KMS-11 (cell line): ENCODE results near the gene CCDC70.

Experiments
- H2AFZ ChIP-seq: fragments of 200-600 bp; sonication (generic); 2 replicates; pipeline ENCODE4 v1.6.1; 2016; ENCODE audit warnings: antibody characterized with exemption, mixed run types, low read depth
- H3K27ac ChIP-seq: fragments of 200-600 bp; sonication (generic); 2 replicates; pipeline ENCODE4 v1.6.1; 2016; ENCODE audit warnings: mild to moderate bottlenecking, mixed run types
- H3K27me3 ChIP-seq: fragments of 200-600 bp; sonication (generic); 2 replicates; pipeline ENCODE4 v1.6.1; 2017; ENCODE audit warnings: mild to moderate bottlenecking, low read depth, mixed run types, moderate library complexity; ENCODE audit not compliant: insufficient read depth
- H3K36me3 ChIP-seq: fragments of 200-600 bp; sonication (generic); 2 replicates; pipeline ENCODE4 v1.6.1; 2017; ENCODE audit warnings: mild to moderate bottlenecking, mixed run types; ENCODE audit not compliant: insufficient read depth
- H3K4me1 ChIP-seq: fragments of 200-600 bp; sonication (generic); 2 replicates; pipeline ENCODE4 v1.6.1; 2016; ENCODE audit warnings: mild to moderate bottlenecking, low read depth, mixed run types; ENCODE audit not compliant: poor library complexity, severe bottlenecking
- H3K4me2 ChIP-seq: fragments of 200-600 bp; sonication (generic); 2 replicates; pipeline ENCODE4 v1.7.0; 2016; ENCODE audit warnings: mild to moderate bottlenecking, mixed run types
- H3K4me3 ChIP-seq: fragments of 200-600 bp; sonication (generic); IDR thresholded peaks from 2 replicates; pipeline ENCODE4 v1.6.1; 2017; ENCODE audit warnings: low read depth, low read length, mixed read lengths; ENCODE audit not compliant: insufficient read depth
- H3K79me2 ChIP-seq: fragments of 200-600 bp; sonication (generic); 2 replicates; pipeline ENCODE4 v1.6.1; 2016; ENCODE audit warnings: low read depth, mixed run types; ENCODE audit not compliant: insufficient read depth
- H3K9ac ChIP-seq: fragments of 200-600 bp; sonication (generic); 2 replicates; pipeline ENCODE4 v1.6.1; 2016; ENCODE audit warnings: mild to moderate bottlenecking, mixed run types
- H4K20me1 ChIP-seq: fragments of 200-600 bp; sonication (generic); 2 replicates; pipeline ENCODE4 v1.6.1; 2016; ENCODE audit warnings: mild to moderate bottlenecking, mixed run types; ENCODE audit not compliant: insufficient read depth
- TF ChIP-seq, protein P1 (sequence below): fragments of 200-600 bp; sonication (generic); conservative IDR thresholded peaks from 2 replicates; pipeline ENCODE4 v1.6.1; 2017; ENCODE audit warnings: low read depth, mild to moderate bottlenecking, antibody characterized with exemption, low read length, moderate library complexity, mixed read lengths

CCDC70 gene

DNA sequence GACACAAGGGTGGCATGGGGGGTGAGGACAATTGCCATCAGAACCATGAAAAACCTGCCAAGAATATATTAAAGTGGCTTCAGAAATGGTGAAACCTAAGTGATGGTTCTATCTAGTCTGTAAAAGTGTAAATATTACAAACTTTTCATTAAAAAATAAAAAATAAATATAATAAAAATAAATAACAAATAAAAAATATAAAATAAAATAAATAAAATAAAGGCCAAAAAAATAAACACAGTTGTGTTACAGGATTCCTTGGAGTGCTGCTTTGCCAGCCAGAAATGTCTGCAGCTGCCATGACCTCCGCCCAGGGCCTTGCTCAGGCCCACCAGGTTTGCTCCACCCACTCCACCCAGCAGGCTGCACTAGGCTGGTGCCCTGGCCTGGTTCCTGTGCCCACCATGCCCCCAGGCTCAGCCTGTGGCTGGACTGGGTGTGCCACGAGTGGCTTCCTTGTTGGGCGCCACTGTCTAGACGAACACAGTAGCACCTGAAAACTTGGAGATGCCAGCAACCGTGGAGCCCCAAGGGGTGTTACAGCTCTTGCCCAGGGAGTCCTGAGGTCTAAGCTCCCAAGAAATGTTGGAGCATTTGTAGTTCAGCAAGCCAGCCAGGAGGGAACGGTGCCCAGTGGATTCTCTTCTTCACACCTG is 20.9 kb downstream of the CCDC70 start:
- Histone ChIP-seq H3K4me3 (no peak overlapping the region), H3K27me3 (no peaks in the 10 kb centered on the region), H4K20me1 (no peaks in the 10 kb centered on the region), H3K36me3 (no peaks in the 10 kb centered on the region), H3K4me1 (no peaks in the 10 kb centered on the region), H3K79me2 (no peaks in the 10 kb centered on the region), H3K4me2 (no peak overlapping the region), H3K9ac (no peak overlapping the region), H2AFZ (no peak overlapping the region), H3K27ac (no peak overlapping the region)
- TF ChIP-seq, protein P1, sequence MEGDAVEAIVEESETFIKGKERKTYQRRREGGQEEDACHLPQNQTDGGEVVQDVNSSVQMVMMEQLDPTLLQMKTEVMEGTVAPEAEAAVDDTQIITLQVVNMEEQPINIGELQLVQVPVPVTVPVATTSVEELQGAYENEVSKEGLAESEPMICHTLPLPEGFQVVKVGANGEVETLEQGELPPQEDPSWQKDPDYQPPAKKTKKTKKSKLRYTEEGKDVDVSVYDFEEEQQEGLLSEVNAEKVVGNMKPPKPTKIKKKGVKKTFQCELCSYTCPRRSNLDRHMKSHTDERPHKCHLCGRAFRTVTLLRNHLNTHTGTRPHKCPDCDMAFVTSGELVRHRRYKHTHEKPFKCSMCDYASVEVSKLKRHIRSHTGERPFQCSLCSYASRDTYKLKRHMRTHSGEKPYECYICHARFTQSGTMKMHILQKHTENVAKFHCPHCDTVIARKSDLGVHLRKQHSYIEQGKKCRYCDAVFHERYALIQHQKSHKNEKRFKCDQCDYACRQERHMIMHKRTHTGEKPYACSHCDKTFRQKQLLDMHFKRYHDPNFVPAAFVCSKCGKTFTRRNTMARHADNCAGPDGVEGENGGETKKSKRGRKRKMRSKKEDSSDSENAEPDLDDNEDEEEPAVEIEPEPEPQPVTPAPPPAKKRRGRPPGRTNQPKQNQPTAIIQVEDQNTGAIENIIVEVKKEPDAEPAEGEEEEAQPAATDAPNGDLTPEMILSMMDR = no peak

- no peaks in the 10 kb centered on the region for H3K36me3 ChIP-seq
- H3K27ac ChIP-seq = no peak overlapping the region
- H3K27me3 ChIP-seq = no peaks in the 10 kb centered on the region
- H3K4me1 ChIP-seq = no peaks in the 10 kb centered on the region
- H4K20me1 ChIP-seq = no peaks in the 10 kb centered on the region
- TF ChIP-seq, protein P1 = no peak
- H3K4me2 ChIP-seq = no peak overlapping the region
- H3K4me3 ChIP-seq = no peak overlapping the region
- H3K9ac ChIP-seq = no peak overlapping the region
- no peaks in the 10 kb centered on the region for H3K79me2 ChIP-seq
- no peak overlapping the region for H2AFZ ChIP-seq
These were observed 21.4 kb downstream of the CCDC70 start for GRCh38 chr13:51883226-51883600.

DNA sequence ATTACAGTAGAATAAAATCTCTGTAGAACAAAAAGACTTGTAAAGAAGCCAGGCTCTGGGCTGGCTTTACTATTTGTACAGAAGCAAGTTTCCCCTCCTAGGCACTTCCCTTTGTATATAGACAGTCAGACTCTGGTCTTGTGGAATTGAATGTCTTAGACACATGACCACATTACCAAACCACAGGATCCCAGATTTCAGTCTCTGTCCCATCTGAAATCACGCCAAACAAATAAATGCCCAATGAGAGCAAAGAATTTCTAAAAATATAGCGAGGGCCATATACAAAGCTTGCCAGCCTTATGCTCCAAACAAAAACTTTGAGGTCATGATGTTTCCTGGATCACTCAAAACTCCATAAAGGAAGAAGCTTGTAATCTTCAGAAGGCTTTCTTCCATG is 23.9 kb downstream of the CCDC70 start:
- no peak overlapping the region for H3K4me3 ChIP-seq

DNA sequence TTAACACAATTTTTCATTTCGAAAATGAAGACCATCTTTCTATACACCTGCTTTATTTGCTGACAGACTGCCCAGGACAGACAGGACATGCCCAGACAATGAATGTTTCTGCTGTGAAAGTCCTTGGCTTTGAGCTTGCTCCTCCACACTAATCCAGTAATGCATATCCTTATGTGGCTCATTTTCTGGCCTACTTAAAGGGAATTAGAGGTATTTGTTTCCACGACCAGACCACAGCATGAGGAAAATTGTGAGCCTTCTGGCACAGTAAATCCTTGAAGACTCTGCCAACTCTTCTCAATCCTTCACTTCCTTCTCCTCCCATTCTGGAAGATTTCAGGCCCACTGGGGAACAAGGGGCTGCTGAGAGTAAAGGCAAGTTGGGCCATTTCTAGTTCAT is 25.7 kb downstream of the CCDC70 start:
- Histone ChIP-seq H3K4me3 (no peak overlapping the region), H3K9ac (no peak overlapping the region), H3K27ac (no peak overlapping the region), H2AFZ (no peak overlapping the region), H4K20me1 (no peaks in the 10 kb centered on the region), H3K79me2 (no peaks in the 10 kb centered on the region), H3K36me3 (no peaks in the 10 kb centered on the region), H3K4me1 (no peaks in the 10 kb centered on the region), H3K4me2 (no peak overlapping the region), H3K27me3 (no peaks in the 10 kb centered on the region)
- TF ChIP-seq, protein P1 = no peak

More for the DNA sequence above, 23.9 kb downstream of the CCDC70 start:
- Histone ChIP-seq H3K9ac (no peak overlapping the region), H3K36me3 (no peaks in the 10 kb centered on the region), H3K4me2 (no peak overlapping the region), H3K79me2 (no peaks in the 10 kb centered on the region), H3K27ac (no peak overlapping the region), H3K4me1 (no peaks in the 10 kb centered on the region), H3K27me3 (no peaks in the 10 kb centered on the region), H2AFZ (no peak overlapping the region), H4K20me1 (no peaks in the 10 kb centered on the region)
- TF ChIP-seq, protein P1 = no peak
